ENCODE measurements around the gene MICAL3.
"Not testable (repeated sequence)": the region's sequence is repeated elsewhere in the genome, so short reads cannot be mapped to it uniquely, and the experiment has no call there.

Gene MICAL3

DNA sequence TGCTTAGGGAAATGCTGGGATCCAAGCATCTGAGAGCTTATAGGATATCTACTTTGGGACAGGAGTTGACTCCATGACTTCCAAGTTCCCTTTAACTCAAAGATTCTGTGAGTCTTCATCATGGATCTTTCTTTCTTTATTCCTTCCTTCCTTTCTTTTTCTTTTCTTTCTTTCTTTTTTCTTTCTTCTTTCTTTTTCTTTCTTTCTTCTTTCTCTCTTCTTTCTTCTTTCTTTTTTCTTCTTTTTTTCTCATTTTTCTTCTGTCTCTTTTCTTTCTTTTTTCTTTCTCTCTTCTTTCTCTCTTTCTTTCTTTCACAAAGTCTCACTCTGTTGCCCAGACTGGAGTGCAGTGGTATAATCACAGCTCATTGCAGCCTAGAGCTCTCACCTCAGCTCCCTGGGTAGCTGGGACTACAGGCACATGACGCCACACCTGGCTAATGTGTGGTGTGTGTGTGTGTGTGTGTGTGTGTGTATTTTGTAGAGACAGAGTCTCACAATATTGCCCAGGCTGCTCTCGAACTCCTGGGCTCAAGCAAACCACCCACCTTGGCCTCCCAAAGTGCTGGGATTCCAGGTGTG is 5.4 kb upstream of the MICAL3 start:
- DNase-seq = no peak

- no peak for DNase-seq
Observed at GRCh38 chr22:18028817-18029527, 4.6 kb upstream of the MICAL3 start.

- DNase-seq = not testable (repeated sequence)
Observed at GRCh38 chr22:18025898-18026297, 1.5 kb upstream of the MICAL3 start.

DNA sequence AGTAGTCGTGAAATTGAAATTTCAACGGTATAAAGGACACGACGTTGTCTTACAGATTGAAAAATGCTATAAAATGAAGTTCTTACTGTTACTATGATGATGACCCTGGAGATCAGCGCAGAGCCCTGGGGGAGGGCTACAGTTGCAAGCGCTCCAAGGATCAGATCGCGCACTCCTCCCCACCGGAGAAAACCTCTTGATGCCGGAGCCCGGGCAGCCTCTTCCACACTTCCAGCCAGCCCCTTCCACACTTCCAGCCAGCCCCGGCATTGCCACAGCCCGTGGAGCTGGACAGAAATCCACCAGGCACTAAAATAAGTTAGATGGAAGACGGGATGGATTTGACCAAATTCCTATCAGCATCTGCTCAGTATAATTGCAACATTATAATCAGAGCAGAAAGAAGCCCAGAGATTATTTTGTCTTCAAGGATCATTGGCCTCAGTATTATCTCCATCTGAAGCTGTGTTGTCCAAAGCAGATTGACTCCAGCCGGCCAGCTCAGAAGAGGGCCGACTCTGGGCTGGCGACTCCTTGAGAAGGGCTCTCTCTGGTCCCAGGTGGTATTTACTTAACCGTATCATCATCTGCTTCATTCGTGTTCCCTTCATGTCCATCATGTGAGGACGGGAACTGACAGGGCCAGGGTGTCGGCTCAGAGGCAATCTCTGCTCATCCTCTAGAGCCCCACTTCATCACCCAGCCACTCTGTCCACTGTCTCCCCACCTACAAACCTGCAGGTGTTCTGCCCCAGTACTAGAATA is 777 bp upstream of the MICAL3 start:
- DNase-seq = no peak

DNA sequence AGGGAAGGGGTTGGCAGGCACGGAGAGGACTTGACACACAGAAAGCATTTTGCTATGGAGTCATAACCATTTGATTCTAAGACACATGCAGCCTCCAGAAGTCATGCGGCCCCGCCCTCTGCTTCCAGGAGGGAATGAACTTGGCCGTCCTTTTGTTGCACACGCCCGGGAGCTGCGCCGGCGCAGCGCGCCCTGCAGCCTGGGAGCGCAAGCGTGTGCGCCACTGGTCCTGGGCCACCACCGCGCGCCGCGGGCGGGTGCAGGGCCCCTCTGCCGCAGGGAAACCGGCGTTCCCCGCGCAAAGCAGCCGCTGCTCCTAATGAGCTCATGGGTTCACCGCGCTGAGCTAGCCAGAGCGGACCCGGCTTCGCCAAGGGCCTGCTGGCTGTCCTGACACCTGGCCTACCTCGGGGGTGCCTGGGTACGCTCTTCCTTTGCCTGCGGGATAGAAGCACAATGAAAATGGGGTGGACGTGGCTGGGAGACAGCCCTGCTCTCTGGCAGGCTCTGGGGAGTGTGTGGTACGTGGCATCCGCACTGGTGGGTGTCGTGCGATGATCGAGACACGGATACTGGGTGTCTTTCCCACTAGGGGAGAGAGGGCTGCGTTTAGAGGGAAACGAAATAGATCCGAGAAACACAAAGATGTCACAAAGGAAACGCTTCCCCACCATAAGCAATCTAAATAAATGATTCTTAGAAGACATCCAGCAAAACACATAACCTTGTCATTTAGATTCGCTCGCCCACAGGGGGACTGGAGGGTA is 669 bp downstream of the MICAL3 start:
- DNase-seq = peak; percentile 43 to 67

DNA sequence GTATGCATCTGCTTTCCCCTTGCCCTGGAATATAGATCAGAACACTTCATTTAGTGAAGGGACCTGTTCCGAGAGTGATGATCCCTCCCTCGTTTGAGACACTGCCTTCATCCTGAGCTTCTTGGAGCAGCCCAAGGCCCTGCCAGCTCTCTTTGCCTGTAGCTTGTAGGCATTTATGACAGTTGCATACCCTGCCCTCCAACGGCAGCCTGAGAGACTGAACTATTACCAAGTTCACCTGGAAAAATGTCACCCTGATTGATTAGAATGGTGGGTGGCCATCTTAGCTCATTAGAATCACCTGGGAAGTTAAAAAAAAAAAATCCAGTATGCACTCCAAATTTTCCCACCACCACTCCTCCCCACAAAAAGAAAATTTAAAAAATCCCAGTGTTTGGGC is 1.5 kb downstream of the MICAL3 start:
- DNase-seq = no peak

GRCh38 chr22:18021431-18021830 is 2.9 kb downstream of the MICAL3 start:
- DNase-seq = no peak

DNA sequence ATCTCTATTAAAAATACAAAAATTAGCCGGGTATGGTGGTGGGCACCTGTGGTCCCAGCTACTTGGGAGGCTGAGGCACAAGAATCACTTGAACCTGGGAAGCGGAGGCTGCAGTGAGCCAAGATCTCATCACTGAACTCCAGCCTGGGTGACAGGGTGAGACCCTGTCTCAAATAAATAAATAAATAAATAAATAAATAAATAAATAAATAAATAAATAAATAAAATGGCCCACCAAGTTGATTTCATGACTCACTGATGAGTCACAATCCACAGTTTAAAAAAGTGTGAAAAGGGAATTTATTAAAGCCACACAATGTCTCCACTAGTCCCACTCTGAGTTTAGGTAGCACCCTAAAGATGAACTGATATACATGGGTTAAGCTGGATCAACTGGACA is 3.6 kb downstream of the MICAL3 start:
- not testable (repeated sequence) for DNase-seq

DNA sequence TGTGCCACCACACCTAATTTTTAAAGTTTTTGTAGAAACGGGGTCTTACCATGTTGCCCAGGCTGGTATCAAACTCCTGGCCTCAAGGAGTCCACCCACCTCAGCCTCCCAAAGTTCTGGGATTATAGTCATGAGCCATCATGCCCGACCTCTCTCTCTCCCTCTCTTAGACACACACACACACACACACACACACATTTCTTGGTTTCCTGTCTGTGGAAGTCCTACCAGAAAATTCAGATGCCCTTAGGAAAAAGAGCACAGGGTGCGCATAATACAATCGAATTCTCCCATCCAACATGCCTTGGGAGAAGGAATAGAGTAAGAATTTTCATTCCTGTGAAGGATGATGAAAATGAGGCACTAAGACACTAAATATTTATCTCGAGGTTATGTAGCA is 10.4 kb downstream of the MICAL3 start:
- no peak for DNase-seq

GRCh38 chr22:18013436-18013835 is 10.9 kb downstream of the MICAL3 start:
- no peak for DNase-seq

GRCh38 chr22:18012531-18012930 is 11.8 kb downstream of the MICAL3 start:
- DNase-seq = no peak

DNA sequence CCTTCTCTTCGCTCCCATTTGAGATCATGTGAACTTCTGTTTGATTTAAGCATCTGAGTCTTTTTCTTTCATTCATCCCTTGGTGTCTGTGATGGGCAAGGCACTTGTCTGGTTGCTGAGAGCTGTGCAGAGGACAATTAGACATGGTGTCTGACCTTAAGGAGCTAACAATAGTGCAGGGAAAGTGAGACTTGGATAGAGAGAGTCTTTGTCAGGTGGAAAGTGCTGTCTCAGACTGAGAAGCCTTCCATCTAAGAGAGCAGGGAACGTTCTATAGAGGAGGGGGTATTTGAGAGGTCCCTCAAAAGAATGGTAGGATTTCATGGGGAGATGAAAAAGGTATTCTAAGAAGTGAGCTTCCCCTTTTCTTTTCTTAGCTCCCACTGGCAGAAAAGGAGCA is 14.1 kb downstream of the MICAL3 start:
- DNase-seq = no peak

DNA sequence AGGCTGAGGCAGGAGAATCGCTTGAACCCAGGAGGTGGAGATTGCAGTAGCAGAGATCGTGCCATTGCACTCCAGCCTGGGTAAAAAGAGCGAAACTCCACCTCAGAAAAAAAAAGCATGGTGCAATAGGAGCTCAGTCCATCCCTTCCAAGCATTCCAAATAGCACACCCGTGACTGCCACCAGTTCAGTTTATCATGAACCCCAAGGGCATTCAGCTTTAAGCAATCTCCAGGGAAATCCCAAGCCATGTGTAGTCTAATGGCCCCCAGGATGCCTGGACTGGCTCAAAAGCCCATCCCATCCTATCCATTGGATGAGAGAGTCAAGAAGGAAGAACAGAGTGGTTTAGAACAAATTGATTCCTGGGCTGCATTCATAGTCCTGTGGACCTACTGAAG is 16.2 kb downstream of the MICAL3 start:
- no peak for DNase-seq

DNA sequence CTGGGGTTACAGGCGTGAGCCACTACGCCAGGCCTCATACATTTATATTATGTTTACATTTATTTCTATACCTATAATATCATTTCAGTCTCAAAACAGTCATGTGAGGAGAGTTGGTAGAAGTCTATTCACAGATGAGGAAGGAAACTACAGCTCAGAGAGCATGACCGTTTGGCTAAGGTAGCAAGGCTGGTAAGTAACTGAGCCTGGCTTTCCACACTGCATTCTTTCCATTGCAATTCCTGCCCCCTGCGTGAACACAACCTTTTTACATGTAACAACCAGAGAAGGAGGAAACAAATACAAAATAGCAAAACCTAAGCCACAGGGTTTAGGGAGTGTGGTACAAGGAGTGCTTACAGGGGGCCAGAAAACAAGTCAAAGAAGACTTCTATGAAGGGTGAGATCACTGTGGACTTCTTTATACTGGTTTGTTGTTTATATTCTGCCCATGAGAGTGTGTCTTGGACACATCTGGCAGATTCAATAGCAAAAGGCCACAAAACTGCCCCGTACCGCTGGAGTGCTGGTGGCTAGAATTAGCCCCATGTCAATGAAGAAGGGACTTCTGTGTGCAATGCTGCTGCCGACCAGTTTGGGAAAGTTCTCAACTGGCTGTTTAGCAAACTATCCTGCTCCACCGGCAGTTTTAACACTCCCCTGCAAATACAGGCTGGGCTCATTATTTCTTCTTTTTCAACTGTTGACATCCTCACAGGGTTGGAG is 19.0 kb downstream of the MICAL3 start:
- no peak for DNase-seq

GRCh38 chr22:18001894-18002315 is 22.5 kb downstream of the MICAL3 start:
- not testable (repeated sequence) for DNase-seq

DNA sequence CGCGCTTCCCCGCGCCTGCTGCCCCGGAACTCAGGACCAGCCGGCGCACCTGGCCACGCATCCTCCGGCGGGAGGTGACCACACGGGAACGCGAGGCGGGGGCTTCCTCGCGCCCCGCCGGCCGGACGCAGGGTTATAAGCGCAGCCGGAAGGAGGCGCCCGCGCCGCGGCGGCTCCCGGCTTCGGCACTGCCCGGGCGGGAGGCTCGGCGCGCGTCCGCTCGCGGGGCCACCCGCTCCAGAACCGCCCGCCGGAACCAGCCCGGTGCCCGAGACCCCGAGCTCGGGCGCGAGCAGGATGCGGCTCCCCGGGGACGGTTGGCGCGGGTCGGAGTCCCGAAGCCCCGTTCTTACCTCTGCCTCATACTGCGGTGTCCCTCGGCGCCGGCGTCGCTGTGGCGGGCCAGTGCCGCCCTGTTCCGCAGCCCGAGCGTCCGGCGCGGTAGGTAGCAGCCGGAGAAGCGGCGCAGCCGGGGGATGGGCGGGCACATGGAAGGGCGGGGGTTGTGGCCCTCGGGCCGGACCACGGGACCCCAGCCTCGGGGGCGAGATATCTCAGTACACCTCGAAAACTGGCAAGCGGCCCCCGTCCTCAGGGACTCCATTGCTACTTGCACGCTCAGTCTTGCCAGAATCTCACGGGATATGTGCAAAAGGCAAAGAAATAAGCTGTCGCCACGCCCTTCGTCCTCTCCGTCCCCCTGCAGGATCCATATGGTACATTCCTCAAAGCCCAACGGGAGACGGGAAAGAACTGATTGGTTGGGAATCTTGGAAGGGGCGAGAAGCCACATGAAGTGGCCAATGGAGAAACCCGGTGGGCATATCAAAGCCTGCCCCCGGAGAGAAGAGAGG is 23.1 kb downstream of the MICAL3 start:
- peak; percentile 96 for DNase-seq

DNA sequence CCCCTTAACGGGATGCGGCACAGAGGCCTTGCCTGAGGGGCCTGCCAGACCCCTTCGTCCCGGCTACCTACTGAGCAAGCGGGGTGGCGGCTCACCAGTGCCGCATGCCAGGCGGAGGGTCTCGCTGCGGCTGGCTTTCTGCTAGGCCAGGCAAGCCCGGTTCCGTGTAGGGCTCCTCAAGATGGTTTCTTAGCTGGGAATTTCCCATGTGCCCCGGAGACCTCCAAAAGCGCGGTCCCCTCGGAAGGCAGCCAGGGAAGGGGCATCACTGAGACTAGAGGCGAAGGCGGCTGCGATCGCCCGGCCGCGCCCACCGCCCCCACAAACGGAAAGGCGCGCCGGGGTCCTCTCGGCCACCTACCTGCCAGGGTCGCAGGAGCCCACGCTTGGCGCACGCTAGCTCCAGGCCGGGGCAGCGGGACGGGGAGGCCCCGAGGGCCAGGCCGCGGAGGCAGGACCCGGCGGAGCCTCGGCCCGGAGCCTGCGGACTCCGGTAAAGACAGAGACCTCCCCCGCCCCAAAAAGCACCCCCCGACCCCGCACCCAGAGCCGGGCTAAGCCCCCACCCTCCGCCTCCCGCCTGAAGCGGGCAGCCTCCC is 23.8 kb downstream of the MICAL3 start:
- DNase-seq = no peak

- no peak for DNase-seq
Observed at GRCh38 chr22:17999851-18000250, 24.5 kb downstream of the MICAL3 start.

GRCh38 chr22:17998913-17999312 is 25.4 kb downstream of the MICAL3 start:
- no peak for DNase-seq

- DNase-seq = no peak
Observed at GRCh38 chr22:17997456-17997855, 26.9 kb downstream of the MICAL3 start.

DNA sequence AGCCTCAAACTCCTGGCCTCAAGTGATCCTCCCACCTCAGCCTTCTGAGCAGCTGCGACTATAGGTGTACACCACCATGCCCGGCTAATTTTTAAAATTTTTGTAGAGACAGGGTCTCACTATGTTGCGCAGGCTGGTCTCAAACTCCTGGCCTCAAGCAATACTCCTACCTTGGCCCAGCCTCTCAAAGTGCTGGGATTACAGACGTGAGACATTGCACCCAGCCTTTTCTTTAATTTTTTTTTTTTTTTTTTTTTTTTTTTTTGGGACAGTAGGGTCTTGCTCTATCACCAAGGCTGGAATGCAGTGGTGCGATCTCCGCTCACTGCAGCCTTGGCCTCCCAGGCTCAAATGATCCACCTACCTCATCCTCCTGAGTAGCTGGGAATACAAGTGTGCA is 29.1 kb downstream of the MICAL3 start:
- not testable (repeated sequence) for DNase-seq

Data from SHP77 (cell line).